A549 (cell line): Measurements from ENCODE around the gene RERE. TPM values are rescaled to one million over a fixed set of nuclear protein-coding genes. Genes with fewer than 3 reads are reported as not detected.

Source experiments
- ATAC-seq, 2 experiments: fragments of 200-7000 bp in 1 of 2; fragments of >200 bp in 1 of 2; cut with Nextera tagmentation in 1 of 2; cut with Tn5 transposase in 1 of 2; 3 replicates each; pipeline versions ENCODE4 v1.8.0 to v1.9.1; 2018 to 2020; ENCODE audit warnings: mild to moderate bottlenecking in 1 of 2, moderate library complexity in 1 of 2
- CTCF ChIA-PET: fragments of 300-600 bp; sonication (Branson Sonifier 250); formaldehyde crosslinking; extraction: SDS; loops from one replicate; lab custom pipeline; 2021; ENCODE audit warnings: antibody characterized with exemption, inconsistent platforms; lab: Yijun Ruan, JAX
- POLR2A ChIA-PET: fragments of 350-600 bp; formaldehyde crosslinking; extraction: SDS; loops from one replicate; lab custom pipeline; 2021; ENCODE audit warnings: antibody characterized with exemption, inconsistent platforms; lab: Yijun Ruan, JAX
- DNase-seq, 2 experiments: peaks; one replicate each; pipeline versions ENCODE4 v3.0.0 to v3.0.0-alpha.2; 2011 to 2016; ENCODE audit warnings: low read depth in 1 of 2, low spot score in 1 of 2
- FAIRE-seq: peaks from 2 replicates; lab custom pipeline; 2011; peaks lifted over from hg19 to GRCh38; lab: Jason Lieb, UNC
- H3K27ac ChIP-seq, 2 experiments: fragments of >200 bp; sonication (Bioruptor Twin); formaldehyde crosslinking; 3 replicates each; pipeline ENCODE4 v1.5.1; 2016 to 2017
- H3K4me1 ChIP-seq: fragments of >200 bp; sonication (Bioruptor Twin); formaldehyde crosslinking; 3 replicates; pipeline ENCODE4 v1.6.1; 2016
- H3K4me2 ChIP-seq: fragments of >200 bp; sonication (Bioruptor Twin); formaldehyde crosslinking; 3 replicates; pipeline ENCODE4 v1.6.1; 2016
- H3K4me3 ChIP-seq: fragments of >200 bp; sonication (Bioruptor Twin); formaldehyde crosslinking; 3 replicates; pipeline ENCODE4 v1.5.1; 2016
- H3K9me3 ChIP-seq: fragments of >200 bp; sonication (Bioruptor Twin); formaldehyde crosslinking; 3 replicates; pipeline ENCODE4 v1.6.1; 2016
- BHLHE40 ChIP-seq: IDR thresholded peaks from 2 replicates; pipeline ENCODE4 v1.6.1; 2012; ENCODE audit warnings: low read depth, low read length, inconsistent platforms
- CBX2 ChIP-seq: fragments of 200-600 bp; sonication (generic); IDR thresholded peaks from 2 replicates; pipeline ENCODE4 v1.6.1; 2016; ENCODE audit warnings: low read depth, mild to moderate bottlenecking, borderline replicate concordance
- CBX8 ChIP-seq: fragments of 200-600 bp; sonication (generic); IDR thresholded peaks from 2 replicates; pipeline ENCODE4 v1.6.1; 2016
- CEBPB ChIP-seq, 2 experiments: fragments of >200 bp in 1 of 2; sonication (Bioruptor Twin) in 1 of 2; formaldehyde crosslinking in 1 of 2; IDR thresholded peaks; 2 replicates each; pipeline ENCODE4 v1.6.1; 2012 to 2016
- CHD2 ChIP-seq: fragments of 150-350 bp; IDR thresholded peaks from 2 replicates; pipeline ENCODE4 v1.6.1; 2014; ENCODE audit warnings: low read length; ENCODE audit not compliant: partially characterized antibody
- E2F6 ChIP-seq: IDR thresholded peaks from 2 replicates; pipeline ENCODE4 v1.6.1; 2012; ENCODE audit warnings: low read depth, borderline replicate concordance
- EHF ChIP-seq: fragments of 250-450 bp; sonication (Bioruptor Pico); IDR thresholded peaks from 2 replicates; pipeline ENCODE4 v1.5.0; 2020; ENCODE audit warnings: mild to moderate bottlenecking
- EHMT2 ChIP-seq: fragments of 200-600 bp; sonication (generic); IDR thresholded peaks from 2 replicates; pipeline ENCODE4 v1.6.1; 2016; ENCODE audit warnings: antibody characterized with exemption, low read depth, mild to moderate bottlenecking, moderate library complexity
- ELK1 ChIP-seq: fragments of 150-350 bp; IDR thresholded peaks from 2 replicates; pipeline ENCODE4 v1.6.1; 2014; ENCODE audit warnings: low read depth, mild to moderate bottlenecking, low read length
- EP300 ChIP-seq, 2 experiments: fragments of >200 bp; sonication (Bioruptor Twin); formaldehyde crosslinking; IDR thresholded peaks; 2 replicates in 1 of 2; 3 replicates in 1 of 2; pipeline ENCODE4 v1.6.1; 2016 to 2017
- ESRRA ChIP-seq: fragments of 150-350 bp; IDR thresholded peaks from 2 replicates; pipeline ENCODE4 v1.6.1; 2014; ENCODE audit warnings: mild to moderate bottlenecking, low read length, borderline replicate concordance
- FOSB ChIP-seq: fragments of 250-450 bp; sonication (Bioruptor Pico); IDR thresholded peaks from 2 replicates; pipeline ENCODE4 v1.5.0; 2020; ENCODE audit warnings: mild to moderate bottlenecking, moderate library complexity
- FOSL2 ChIP-seq, 2 experiments: fragments of 450-650 bp in 1 of 2; fragments of >200 bp in 1 of 2; sonication (Bioruptor Twin) in 1 of 2; formaldehyde crosslinking; IDR thresholded peaks; 2 replicates each; pipeline versions ENCODE4 v1.5.0 to v1.6.1; 2016 to 2020; ENCODE audit warnings: mild to moderate bottlenecking in 1 of 2, moderate library complexity in 1 of 2
- GATA3 ChIP-seq: IDR thresholded peaks from 2 replicates; pipeline ENCODE4 v1.6.1; 2012; ENCODE audit warnings: borderline replicate concordance
- HOXB13 ChIP-seq: fragments of 250-450 bp; sonication (Bioruptor Pico); IDR thresholded peaks from 2 replicates; pipeline ENCODE4 v1.5.0; 2020; ENCODE audit warnings: low read depth, mild to moderate bottlenecking, moderate library complexity
- HOXB5 ChIP-seq: fragments of 250-450 bp; sonication (Bioruptor Pico); IDR thresholded peaks from 2 replicates; pipeline ENCODE4 v1.5.0; 2020; ENCODE audit warnings: mild to moderate bottlenecking, moderate library complexity
- JUN ChIP-seq, 2 experiments: fragments of >200 bp; sonication (Bioruptor Twin); formaldehyde crosslinking; IDR thresholded peaks; 2 replicates in 1 of 2; 3 replicates in 1 of 2; pipeline ENCODE4 v1.6.1; 2016 to 2017
- JUNB ChIP-seq: fragments of >200 bp; sonication (Bioruptor Twin); formaldehyde crosslinking; IDR thresholded peaks from 2 replicates; pipeline ENCODE4 v1.6.1; 2016
- KDM1A ChIP-seq: fragments of 200-600 bp; sonication (generic); IDR thresholded peaks from 2 replicates; pipeline ENCODE4 v1.6.1; 2016; ENCODE audit warnings: low read depth, mild to moderate bottlenecking
- MYC ChIP-seq: IDR thresholded peaks from 2 replicates; pipeline ENCODE4 v1.6.1; 2012; ENCODE audit warnings: mild to moderate bottlenecking, inconsistent platforms, low read length, improper control_type of control experiment, borderline replicate concordance
- NR3C1 ChIP-seq: fragments of >200 bp; sonication (Bioruptor Twin); formaldehyde crosslinking; IDR thresholded peaks from 3 replicates; pipeline ENCODE4 v1.6.1; 2017
- PHF8 ChIP-seq: fragments of 200-600 bp; sonication (generic); IDR thresholded peaks from 2 replicates; pipeline ENCODE4 v1.6.1; 2016; ENCODE audit warnings: low read depth, mild to moderate bottlenecking, antibody characterized with exemption, moderate library complexity, borderline replicate concordance
- RAD21 ChIP-seq, 2 experiments: fragments of >200 bp in 1 of 2; sonication (Bioruptor Twin) in 1 of 2; formaldehyde crosslinking in 1 of 2; IDR thresholded peaks in 1 of 2; conservative IDR thresholded peaks in 1 of 2; 2 replicates in 1 of 2; 3 replicates in 1 of 2; pipeline ENCODE4 v1.6.1; 2012 to 2018; ENCODE audit warnings: inconsistent platforms in 1 of 2
- SMC3 ChIP-seq: fragments of >200 bp; sonication (Bioruptor Twin); formaldehyde crosslinking; IDR thresholded peaks from 3 replicates; pipeline ENCODE4 v1.6.1; 2018; ENCODE audit warnings: inconsistent platforms
- SREBF2 ChIP-seq: fragments of 450-650 bp; IDR thresholded peaks from 2 replicates; pipeline ENCODE4 v1.6.1; 2014; ENCODE audit warnings: mild to moderate bottlenecking, moderate library complexity
- TP53 ChIP-seq: fragments of 250-450 bp; sonication (Bioruptor Pico); IDR thresholded peaks from 2 replicates; pipeline ENCODE4 v1.5.0; 2021; ENCODE audit warnings: mild to moderate bottlenecking, moderate library complexity
- USF2 ChIP-seq: fragments of 450-650 bp; IDR thresholded peaks from 2 replicates; pipeline ENCODE4 v1.6.1; 2014; ENCODE audit warnings: antibody characterized with exemption
- ZFP36 ChIP-seq: fragments of 450-650 bp; IDR thresholded peaks from 2 replicates; pipeline ENCODE4 v1.6.1; 2014; ENCODE audit warnings: borderline replicate concordance; ENCODE audit not compliant: partially characterized antibody
- ZNF302 ChIP-seq: fragments of 250-450 bp; sonication (Bioruptor Pico); IDR thresholded peaks from 2 replicates; pipeline ENCODE4 v1.9.0; 2021; ENCODE audit warnings: inconsistent platforms, mild to moderate bottlenecking, moderate library complexity
- ZSCAN20 ChIP-seq: fragments of 250-450 bp; sonication (Bioruptor Pico); IDR thresholded peaks from 2 replicates; pipeline ENCODE4 v1.8.0; 2022; ENCODE audit warnings: mild to moderate bottlenecking, moderate library complexity
- WGBS: methylation state at CpG from one replicate; pipeline ENCODE4 v1.1.6; 2017; ENCODE audit errors: missing lambda C conversion rate; 5-methylcytosine and 5-hydroxymethylcytosine counted together
- polyA plus RNA-seq, 4 experiments: library from polyadenylated mRNA; depleted of rRNA in 3 of 4; stranded (reverse); fragments of >200 nt; fragmentation: RNase III in 1 of 4; extraction: RNeasy Plus Mini Kit Qiagen cat#74134 plus additional on column Dnase treatment in 1 of 4; gene quantifications; 2 replicates in 3 of 4; 3 replicates in 1 of 4; pipeline ENCODE4 v1.2.3, GENCODE V29; 2011 to 2017
- TF ChIP-seq, protein P1 (sequence below): fragments of 250-450 bp; sonication (Bioruptor Pico); IDR thresholded peaks from 2 replicates; pipeline ENCODE4 v1.5.0; 2020; ENCODE audit warnings: low read depth, mild to moderate bottlenecking, moderate library complexity
- TF ChIP-seq, protein P2 (sequence below): IDR thresholded peaks from 2 replicates; pipeline ENCODE4 v1.6.1; 2012

The RERE gene
- polyA plus RNA-seq, 2 of the 4 experiments (the other 2 are of a cell fraction): 12.6 to 28.6 TPM

GRCh38 chr1:8458607-8459006 is 358.8 kb downstream of the RERE start:
- FAIRE-seq: no peak
- Histone ChIP-seq H3K9me3 (no peaks in the 10 kb centered on the region), H3K4me1 (peaks cover 16% of the 10 kb centered on the region), H3K27ac (no peak overlapping the region), H3K4me3 (no peak overlapping the region), H3K4me2 (no peak overlapping the region)
- no peak for DNase-seq
- ChIA-PET POLR2A (no interaction called here), CTCF (no interaction called here)
- WGBS: 91% methylated on average over 3 of the region's 3 CpGs
- TF ChIP-seq SREBF2 (no peak), GATA3 (no peak), USF2 (no peak), CHD2 (no peak)
- ATAC-seq: no peak

GRCh38 chr1:8457760-8458381 is 359.6 kb downstream of the RERE start:
- peaks cover 12% of the 10 kb centered on the region for H3K4me1 ChIP-seq
- TF ChIP-seq EHF (CRISPR knock-in tag) (no peak), ZFP36 (no peak), ESRRA (no peak), CBX2 (no peak), HOXB5 (CRISPR knock-in tag) (no peak), CBX8 (no peak), ZSCAN20 (CRISPR knock-in tag) (no peak), NR3C1 (no peak), KDM1A (no peak), E2F6 (no peak), TP53 (no peak), RAD21 (conservative IDR thresholded peaks at IDR 0.05 in 1 of 2, IDR thresholded peaks at IDR 0.05 in 1 of 2) (no peak), BHLHE40 (no peak), MYC (no peak)
- TF ChIP-seq, protein P1, sequence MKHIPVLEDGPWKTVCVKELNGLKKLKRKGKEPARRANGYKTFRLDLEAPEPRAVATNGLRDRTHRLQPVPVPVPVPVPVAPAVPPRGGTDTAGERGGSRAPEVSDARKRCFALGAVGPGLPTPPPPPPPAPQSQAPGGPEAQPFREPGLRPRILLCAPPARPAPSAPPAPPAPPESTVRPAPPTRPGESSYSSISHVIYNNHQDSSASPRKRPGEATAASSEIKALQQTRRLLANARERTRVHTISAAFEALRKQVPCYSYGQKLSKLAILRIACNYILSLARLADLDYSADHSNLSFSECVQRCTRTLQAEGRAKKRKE: no peak
- TF ChIP-seq, protein P2, sequence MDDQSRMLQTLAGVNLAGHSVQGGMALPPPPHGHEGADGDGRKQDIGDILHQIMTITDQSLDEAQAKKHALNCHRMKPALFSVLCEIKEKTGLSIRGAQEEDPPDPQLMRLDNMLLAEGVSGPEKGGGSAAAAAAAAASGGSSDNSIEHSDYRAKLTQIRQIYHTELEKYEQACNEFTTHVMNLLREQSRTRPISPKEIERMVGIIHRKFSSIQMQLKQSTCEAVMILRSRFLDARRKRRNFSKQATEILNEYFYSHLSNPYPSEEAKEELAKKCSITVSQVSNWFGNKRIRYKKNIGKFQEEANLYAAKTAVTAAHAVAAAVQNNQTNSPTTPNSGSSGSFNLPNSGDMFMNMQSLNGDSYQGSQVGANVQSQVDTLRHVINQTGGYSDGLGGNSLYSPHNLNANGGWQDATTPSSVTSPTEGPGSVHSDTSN: no peak
- POLR2A ChIA-PET: no interaction called here
- no peak for FAIRE-seq
- no peak overlapping the region for H3K4me2 ChIP-seq
- CTCF ChIA-PET: no interaction called here
- 93% methylated on average over 7 of the region's 7 CpGs for WGBS
- no peak for ATAC-seq
- DNase-seq: no peak
- H3K9me3 ChIP-seq: no peaks in the 10 kb centered on the region
- no peak overlapping the region for H3K4me3 ChIP-seq
- no peak overlapping the region for H3K27ac ChIP-seq

DNA sequence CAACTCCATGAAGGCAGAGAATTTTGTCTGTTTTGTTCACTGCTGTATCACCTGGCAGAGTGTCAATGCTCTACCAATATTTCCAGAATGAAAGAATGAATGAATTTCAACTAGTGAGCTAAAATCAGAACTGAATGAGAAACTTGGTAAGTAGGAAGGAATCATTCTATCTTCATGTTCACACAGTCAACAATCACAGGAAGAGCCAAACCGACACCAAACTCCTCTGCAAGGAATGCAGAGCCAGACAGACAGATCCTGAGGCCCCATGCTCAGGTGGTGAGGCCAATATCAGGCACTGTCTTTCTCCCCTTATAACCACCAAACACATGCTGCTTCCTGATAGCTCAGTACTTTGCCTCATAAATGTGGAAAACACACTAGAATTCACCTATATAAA is 360.4 kb downstream of the RERE start:
- no peaks in the 10 kb centered on the region for H3K9me3 ChIP-seq
- no peak overlapping the region for H3K27ac ChIP-seq
- TF ChIP-seq CEBPB (IDR thresholded peaks at IDR 0.05) (no peak), CBX2 (no peak), NR3C1 (no peak), SMC3 (no peak), BHLHE40 (no peak), EP300 (IDR thresholded peaks at IDR 0.05) (no peak), ELK1 (no peak), ZNF302 (CRISPR knock-in tag) (no peak), FOSB (no peak), CBX8 (no peak), RAD21 (conservative IDR thresholded peaks at IDR 0.05 in 1 of 2, IDR thresholded peaks at IDR 0.05 in 1 of 2) (no peak), TP53 (no peak), JUNB (no peak), PHF8 (no peak), HOXB13 (CRISPR knock-in tag) (no peak), JUN (IDR thresholded peaks at IDR 0.05) (no peak), FOSL2 (IDR thresholded peaks at IDR 0.05) (no peak), FOSL2 (CRISPR knock-in tag; IDR thresholded peaks at IDR 0.05) (no peak), EHMT2 (no peak), ZSCAN20 (CRISPR knock-in tag) (no peak)
- ATAC-seq (no peak), DNase-seq (no peak), FAIRE-seq (no peak)
- no peak overlapping the region for H3K4me3 ChIP-seq
- WGBS: 78% methylated on average over 1 of the region's 1 CpG
- no peak overlapping the region for H3K4me2 ChIP-seq
- CTCF ChIA-PET: no interaction called here
- peaks cover 12% of the 10 kb centered on the region for H3K4me1 ChIP-seq
- POLR2A ChIA-PET: no interaction called here
